Stimulated activated CD4-positive, alpha-beta T cell treated with anti-CD3 and anti-CD28 coated beads, Interleukin-2, amount 100 ng/mL, for 24 hours (primary cell): ENCODE results near the gene NRXN3.

ENCODE experiments used
- DNase-seq, 2 donors: peaks; one replicate each; pipeline ENCODE4 v3.0.0-alpha.2; 2020

Gene NRXN3

GRCh38 chr14:78175412-78175811, 5.2 kb downstream of the NRXN3 start:
- no peak for DNase-seq

- no peak for DNase-seq
Observed at GRCh38 chr14:78178071-78178470, 7.9 kb downstream of the NRXN3 start.

GRCh38 chr14:78178971-78179370, 8.8 kb downstream of the NRXN3 start:
- no peak for DNase-seq

GRCh38 chr14:78181270-78181669, 11.1 kb downstream of the NRXN3 start:
- no peak for DNase-seq

GRCh38 chr14:78182722-78183121, 12.5 kb downstream of the NRXN3 start:
- no peak for DNase-seq

- DNase-seq, result no peak
Observed at GRCh38 chr14:78184157-78184556, 14.0 kb downstream of the NRXN3 start.

GRCh38 chr14:78186277-78186676, 16.1 kb downstream of the NRXN3 start:
- DNase-seq, result no peak

GRCh38 chr14:78188882-78189281, 18.7 kb downstream of the NRXN3 start:
- DNase-seq, result no peak

GRCh38 chr14:78195431-78195830, 25.3 kb downstream of the NRXN3 start:
- no peak for DNase-seq

- no peak for DNase-seq
Observed at GRCh38 chr14:78196323-78196722, 26.1 kb downstream of the NRXN3 start.

GRCh38 chr14:78197051-78197450, 26.9 kb downstream of the NRXN3 start:
- no peak for DNase-seq

GRCh38 chr14:78202163-78202562, 32.0 kb downstream of the NRXN3 start:
- DNase-seq, result no peak

GRCh38 chr14:78202976-78203375, 32.8 kb downstream of the NRXN3 start:
- no peak for DNase-seq

GRCh38 chr14:78207414-78207813, 37.2 kb downstream of the NRXN3 start:
- DNase-seq, result no peak

- DNase-seq, result no peak
Observed at GRCh38 chr14:78220273-78220672, 50.1 kb downstream of the NRXN3 start.

- DNase-seq, result no peak
Observed at GRCh38 chr14:78222746-78223145, 52.6 kb downstream of the NRXN3 start.

GRCh38 chr14:78227248-78228077, 57.3 kb downstream of the NRXN3 start:
- DNase-seq, result no peak

- DNase-seq, result no peak
Observed at GRCh38 chr14:78228702-78229327, 58.6 kb downstream of the NRXN3 start.

- no peak for DNase-seq
Observed at GRCh38 chr14:78232231-78233000, 62.2 kb downstream of the NRXN3 start.

GRCh38 chr14:78238141-78238540, 68.0 kb downstream of the NRXN3 start:
- DNase-seq, result no peak

GRCh38 chr14:78240567-78240966, 70.4 kb downstream of the NRXN3 start:
- no peak for DNase-seq

GRCh38 chr14:78242086-78242485, 71.9 kb downstream of the NRXN3 start:
- no peak for DNase-seq

GRCh38 chr14:78243187-78243586, 73.0 kb downstream of the NRXN3 start:
- DNase-seq, result no peak

- DNase-seq, result no peak
Observed at GRCh38 chr14:78245238-78245637, 75.1 kb downstream of the NRXN3 start.
